Sigmoid colon (tissue), 7 donors: Measurements from ENCODE around the gene PLEKHB1. TPM values are rescaled to one million over a fixed set of nuclear protein-coding genes. Genes with fewer than 3 reads are reported as not detected.

Experiments used
- DNase-seq: peaks from one replicate; pipeline ENCODE4 v3.0.0-alpha.2; 2019
- H3K27ac ChIP-seq, 4 donors: fragments of 200-600 bp; sonication (generic); one replicate each; pipeline ENCODE4 v1.5.1; 2016 to 2019; ENCODE audit warnings: mild to moderate bottlenecking in 1 of 4
- H3K27me3 ChIP-seq, 3 donors: fragments of 200-600 bp; sonication (generic); one replicate each; pipeline ENCODE4 v1.5.1; 2019; ENCODE audit warnings: mild to moderate bottlenecking in 1 of 3
- H3K36me3 ChIP-seq, 4 donors: fragments of 200-600 bp; sonication (generic); one replicate each; pipeline ENCODE4 v1.5.1; 2016 to 2019
- H3K4me1 ChIP-seq, 4 donors: fragments of 200-600 bp; sonication (generic); one replicate each; pipeline ENCODE4 v1.5.1; 2017 to 2019
- H3K4me3 ChIP-seq, 4 donors: fragments of 200-600 bp; sonication (generic); one replicate each; pipeline ENCODE4 v1.5.1; 2017 to 2019; ENCODE audit warnings: mild to moderate bottlenecking in 2 of 4, moderate library complexity in 1 of 4
- H3K9me3 ChIP-seq, 4 donors: fragments of 200-600 bp in 3 of 4; sonication (generic) in 3 of 4; one replicate each; pipeline versions ENCODE4 v1.5.1 to v1.6.1; 2013 to 2019
- EP300 ChIP-seq, 4 donors: sonication (generic); formaldehyde crosslinking; IDR thresholded peaks; one replicate each; pipeline ENCODE4 v1.6.1; 2017; ENCODE audit warnings: antibody characterized with exemption in 4 of 4
- POLR2A ChIP-seq, 2 donors: fragments of 450-650 bp; IDR thresholded peaks; one replicate each; pipeline ENCODE4 v1.6.1; 2016; ENCODE audit warnings: antibody characterized with exemption in 2 of 2, mild to moderate bottlenecking in 2 of 2, moderate library complexity in 2 of 2
- POLR2AphosphoS5 ChIP-seq, 4 donors: sonication (generic); formaldehyde crosslinking; IDR thresholded peaks; one replicate each; pipeline ENCODE4 v1.6.1; 2017; ENCODE audit warnings: antibody characterized with exemption in 4 of 4
- WGBS, 2 donors: extraction: QIAGEN DNeasy Blood & Tissue Kit; methylation state at CpG; one replicate each; pipeline ENCODE4 v1.1.7; 2013; 5-methylcytosine and 5-hydroxymethylcytosine counted together
- intact Hi-C: fragments of 100-400 bp; cut with DNase I; formaldehyde crosslinking; loops from one replicate; pipeline ENCODE4 v1.15.1; 2023
- polyA plus RNA-seq, 3 donors: library from polyadenylated mRNA; stranded (reverse); fragments of 200-250 nt; gene quantifications; one replicate each; pipeline ENCODE4 v1.2.3, GENCODE V29; 2013
- total RNA-seq, 4 donors: library from RNA; depleted of rRNA; stranded (reverse); fragments of >200 nt; gene quantifications; one replicate each; pipeline ENCODE4 v1.1.0, GENCODE V29; 2016
- TF ChIP-seq, protein P1 (sequence below), 4 experiments: fragments of 450-650 bp in 3 of 4; fragments of 200-600 bp in 1 of 4; IDR thresholded peaks; one replicate each; pipeline ENCODE4 v1.5.1; 2016 to 2019; ENCODE audit warnings: antibody characterized with exemption in 4 of 4, mild to moderate bottlenecking in 3 of 4, moderate library complexity in 2 of 4
- donor health status: healthy with polysubstance abuse.
- donor health status: Bipolar disorder and iron deficiency.
- donor health status: healthy.

PLEKHB1 gene
- total and polyA plus RNA-seq, 7 donors = 15.2 to 90.3 (median 30.3) TPM

DNA sequence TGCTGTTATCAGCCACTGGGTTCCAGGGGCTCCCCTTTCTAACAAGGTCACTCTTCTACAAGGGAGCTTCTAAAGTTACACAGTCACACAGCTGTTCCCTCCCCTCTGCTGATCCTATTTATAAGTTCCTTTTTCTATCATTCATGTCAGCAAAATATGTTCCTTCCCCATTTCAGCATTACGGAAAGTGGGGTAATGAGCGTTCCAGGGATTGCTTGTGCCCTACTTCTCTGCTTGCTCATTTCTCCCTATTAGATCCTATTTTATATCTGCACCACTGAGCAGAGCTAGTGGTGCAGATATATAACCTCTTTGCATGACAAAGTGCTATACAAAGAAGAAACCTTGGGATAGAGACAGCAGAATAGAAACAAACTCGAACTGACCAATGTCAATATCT, 22.7 kb upstream of the PLEKHB1 start:
- no peak overlapping the region for H3K4me3 ChIP-seq
- TF ChIP-seq POLR2A (IDR thresholded peaks at IDR 0.05) = no peak
- H3K36me3 ChIP-seq = no peaks in the 10 kb centered on the region
- H3K27me3 ChIP-seq = peaks cover 0 to 10% (median 0%) of the 10 kb centered on the region in 3 donors
- WGBS, 2 donors = 58 to 63% methylated on average over 3 of the region's 3 CpGs
- DNase-seq = no peak
- peaks cover 0 to 8% (median 4%) of the 10 kb centered on the region in 4 donors for H3K4me1 ChIP-seq
- H3K9me3 ChIP-seq = no peaks in the 10 kb centered on the region
- intact Hi-C loops = no loop called here
- H3K27ac ChIP-seq = no peak overlapping the region

GRCh38 chr11:73625696-73626318, 20.6 kb upstream of the PLEKHB1 start:
- DNase-seq = peak; percentile 86
- Histone ChIP-seq H3K27ac (no peak overlapping the region), H3K36me3 (no peaks in the 10 kb centered on the region), H3K4me1 (peaks cover 0 to 8% (median 4%) of the 10 kb centered on the region in 4 donors), H3K9me3 (no peaks in the 10 kb centered on the region), H3K27me3 (peaks cover 0 to 10% (median 0%) of the 10 kb centered on the region in 3 donors), H3K4me3 (peak overlapping the region in 3 of 4 donors; percentile 7 to 18 (median 12))
- 28 to 34% methylated on average over 19 of the region's 19 CpGs for WGBS, 2 donors
- TF ChIP-seq, protein P1, sequence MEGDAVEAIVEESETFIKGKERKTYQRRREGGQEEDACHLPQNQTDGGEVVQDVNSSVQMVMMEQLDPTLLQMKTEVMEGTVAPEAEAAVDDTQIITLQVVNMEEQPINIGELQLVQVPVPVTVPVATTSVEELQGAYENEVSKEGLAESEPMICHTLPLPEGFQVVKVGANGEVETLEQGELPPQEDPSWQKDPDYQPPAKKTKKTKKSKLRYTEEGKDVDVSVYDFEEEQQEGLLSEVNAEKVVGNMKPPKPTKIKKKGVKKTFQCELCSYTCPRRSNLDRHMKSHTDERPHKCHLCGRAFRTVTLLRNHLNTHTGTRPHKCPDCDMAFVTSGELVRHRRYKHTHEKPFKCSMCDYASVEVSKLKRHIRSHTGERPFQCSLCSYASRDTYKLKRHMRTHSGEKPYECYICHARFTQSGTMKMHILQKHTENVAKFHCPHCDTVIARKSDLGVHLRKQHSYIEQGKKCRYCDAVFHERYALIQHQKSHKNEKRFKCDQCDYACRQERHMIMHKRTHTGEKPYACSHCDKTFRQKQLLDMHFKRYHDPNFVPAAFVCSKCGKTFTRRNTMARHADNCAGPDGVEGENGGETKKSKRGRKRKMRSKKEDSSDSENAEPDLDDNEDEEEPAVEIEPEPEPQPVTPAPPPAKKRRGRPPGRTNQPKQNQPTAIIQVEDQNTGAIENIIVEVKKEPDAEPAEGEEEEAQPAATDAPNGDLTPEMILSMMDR (IDR thresholded peaks at IDR 0.05) = peak; percentile 63 to 91 (median 89)
- no peak for TF ChIP-seq EP300 (IDR thresholded peaks at IDR 0.05)
- no peak for TF ChIP-seq POLR2A (IDR thresholded peaks at IDR 0.05)
- intact Hi-C loops = loop anchor here (1.0 kb wide), 1 partner anchor 35 kb away; no protein-coding TSS in a partner anchor

GRCh38 chr11:73629907-73630306, 16.5 kb upstream of the PLEKHB1 start:
- Histone ChIP-seq H3K4me1 (peaks cover 0 to 8% (median 4%) of the 10 kb centered on the region in 4 donors), H3K27ac (no peak overlapping the region), H3K27me3 (peaks cover 0 to 5% (median 0%) of the 10 kb centered on the region in 3 donors), H3K36me3 (no peaks in the 10 kb centered on the region), H3K9me3 (peaks cover 0 to 1% (median 0%) of the 10 kb centered on the region in 4 donors), H3K4me3 (no peak overlapping the region)
- TF ChIP-seq, protein P1 (IDR thresholded peaks at IDR 0.05) = no peak
- TF ChIP-seq POLR2AphosphoS5 (IDR thresholded peaks at IDR 0.05) (no peak), EP300 (IDR thresholded peaks at IDR 0.05) (no peak), POLR2A (IDR thresholded peaks at IDR 0.05) (no peak)
- 84 to 89% methylated on average over 7 of the region's 7 CpGs for WGBS, 2 donors
- no peak for DNase-seq
- intact Hi-C loops = no loop called here

- Histone ChIP-seq H3K4me1 (no peaks in the 10 kb centered on the region), H3K36me3 (no peaks in the 10 kb centered on the region), H3K9me3 (peaks cover 0 to 1% (median 0%) of the 10 kb centered on the region in 4 donors), H3K27ac (no peak overlapping the region), H3K4me3 (no peak overlapping the region), H3K27me3 (no peaks in the 10 kb centered on the region)
- 94 to 96% methylated on average over 4 of the region's 4 CpGs for WGBS, 2 donors
- DNase-seq = no peak
- no peak for TF ChIP-seq EP300 (IDR thresholded peaks at IDR 0.05)
- TF ChIP-seq, protein P1 (IDR thresholded peaks at IDR 0.05) = no peak
- TF ChIP-seq POLR2AphosphoS5 (IDR thresholded peaks at IDR 0.05) = no peak
- TF ChIP-seq POLR2A (IDR thresholded peaks at IDR 0.05) = no peak
- intact Hi-C loops = no loop called here
Observed at GRCh38 chr11:73632996-73633395, 13.4 kb upstream of the PLEKHB1 start.

DNA sequence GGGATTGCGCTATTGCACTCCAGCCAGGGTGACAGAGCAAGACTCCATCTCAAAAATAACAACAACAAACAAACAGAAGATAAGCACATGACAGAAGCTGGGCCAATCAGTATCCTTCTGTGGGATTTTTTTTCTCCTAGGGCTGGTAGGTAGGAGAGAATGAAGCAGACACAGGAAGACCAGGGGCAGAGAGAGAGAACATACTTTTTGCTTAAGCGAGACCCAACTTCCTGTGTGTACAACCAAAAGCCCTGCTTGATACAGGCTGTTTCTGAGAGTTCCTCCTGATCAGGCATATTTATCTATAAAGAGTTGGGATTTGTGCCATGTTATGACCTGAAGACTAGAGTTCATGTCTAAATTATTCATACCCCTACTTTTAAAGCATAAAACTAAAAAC, 12.4 kb upstream of the PLEKHB1 start:
- 56 to 92% methylated on average over 2 of the region's 2 CpGs for WGBS, 2 donors
- Histone ChIP-seq H3K4me3 (no peak overlapping the region), H3K36me3 (no peaks in the 10 kb centered on the region), H3K27ac (no peak overlapping the region), H3K4me1 (no peaks in the 10 kb centered on the region), H3K27me3 (no peaks in the 10 kb centered on the region), H3K9me3 (peaks cover 0 to 1% (median 0%) of the 10 kb centered on the region in 4 donors)
- intact Hi-C loops = no loop called here
- DNase-seq = no peak
- TF ChIP-seq POLR2A (IDR thresholded peaks at IDR 0.05) = no peak
- TF ChIP-seq POLR2AphosphoS5 (IDR thresholded peaks at IDR 0.05) = no peak
- TF ChIP-seq, protein P1 (IDR thresholded peaks at IDR 0.05) = no peak
- TF ChIP-seq EP300 (IDR thresholded peaks at IDR 0.05) = no peak
